ENCODE measurements around the gene PDE10A.

- TF ChIP-seq CTCF (IDR thresholded peaks at IDR 0.05; ENCODE audit: poor library complexity): no peak
- TF ChIP-seq EZH2 (IDR thresholded peaks at IDR 0.05; ENCODE audit: borderline replicate concordance): no peak
These were observed 236.1 kb downstream of the PDE10A start for GRCh38 chr6:165426892-165427291.
